B cell (primary cell): ENCODE results near the gene NRL. TPM values are rescaled to one million over a fixed set of nuclear protein-coding genes. Genes with fewer than 3 reads are reported as not detected.

ENCODE experiments used
- ATAC-seq: fragments of 200-7000 bp; cut with Tn5 transposase; one replicate; pipeline ENCODE4 v1.10.0; 2021; ENCODE audit warnings: low read depth, mild to moderate bottlenecking, moderate number of reproducible peaks, moderate library complexity
- CTCF ChIA-PET: fragments of 350-600 bp; sonication (Branson Sonifier 250); formaldehyde crosslinking; loops from one replicate; lab custom pipeline; 2021; ENCODE audit warnings: antibody characterized with exemption, inconsistent platforms; lab: Charles Lee
- POLR2A ChIA-PET: fragments of 350-600 bp; sonication (Branson Sonifier 250); formaldehyde crosslinking; loops from one replicate; lab custom pipeline; 2021; ENCODE audit warnings: antibody characterized with exemption; lab: Charles Lee
- DNase-seq: peaks from one replicate; pipeline ENCODE4 v3.0.0; 2013
- H2AFZ ChIP-seq: 2 replicates; pipeline ENCODE4 v1.6.1; 2012; ENCODE audit warnings: mild to moderate bottlenecking, low read depth, low read length; ENCODE audit not compliant: insufficient read depth, poor library complexity, severe bottlenecking
- H3K27ac ChIP-seq, 2 donors: 1 replicate in 1 of 2; 2 replicates in 1 of 2; pipeline ENCODE4 v1.5.1; 2012 to 2013; ENCODE audit warnings: low read length in 2 of 2, mild to moderate bottlenecking in 2 of 2, moderate library complexity in 1 of 2
- H3K27me3 ChIP-seq, 4 experiments: fragments of 200-600 bp in 1 of 4; sonication (generic) in 1 of 4; replicated peaks in 1 of 4; 1 replicate in 2 of 4; 2 replicates in 2 of 4; pipeline versions ENCODE4 v1.6.1 to v1.7.0; 2013 to 2016; ENCODE audit warnings: low read length in 3 of 4, mild to moderate bottlenecking in 2 of 4, mixed read lengths in 1 of 4, moderate library complexity in 1 of 4; ENCODE audit not compliant: insufficient read depth in 4 of 4, control insufficient read depth in 3 of 4; ENCODE audit errors: control extremely low read depth in 1 of 4
- H3K36me3 ChIP-seq, 2 experiments: replicated peaks in 1 of 2; 1 replicate in 1 of 2; 2 replicates in 1 of 2; pipeline versions ENCODE4 v1.6.1 to v1.7.1; 2013; ENCODE audit warnings: low read length in 1 of 2; ENCODE audit not compliant: insufficient read depth in 2 of 2, control insufficient read depth in 1 of 2; ENCODE audit errors: control extremely low read depth in 1 of 2, extremely low read depth in 1 of 2
- H3K4me1 ChIP-seq, 2 donors: fragments of 200-600 bp in 1 of 2; sonication (generic) in 1 of 2; 1 replicate in 1 of 2; 2 replicates in 1 of 2; pipeline versions ENCODE4 v1.5.1 to v1.6.1; 2013 to 2017; ENCODE audit warnings: low read length in 2 of 2; ENCODE audit not compliant: control insufficient read depth in 2 of 2, insufficient read depth in 2 of 2
- H3K4me2 ChIP-seq: replicated peaks from 2 replicates; pipeline ENCODE3; 2012; ENCODE audit warnings: mild to moderate bottlenecking, low read depth, low read length; ENCODE audit not compliant: poor library complexity, severe bottlenecking
- H3K4me3 ChIP-seq, 5 experiments: fragments of 200-600 bp in 1 of 5; sonication (generic) in 1 of 5; 1 replicate in 3 of 5; 2 replicates in 2 of 5; pipeline versions ENCODE4 v1.5.1 to v1.7.0; 2011 to 2016; ENCODE audit warnings: low read length in 4 of 5, mild to moderate bottlenecking in 4 of 5, low read depth in 2 of 5, control low read depth in 1 of 5, moderate library complexity in 1 of 5; ENCODE audit not compliant: insufficient read depth in 1 of 5; ENCODE audit errors: control extremely low read depth in 1 of 5, extremely low read depth in 1 of 5
- H3K79me2 ChIP-seq: fragments of 200-600 bp; sonication (generic); one replicate; pipeline ENCODE4 v1.6.0; 2016; ENCODE audit warnings: low read length; ENCODE audit not compliant: control insufficient read depth, insufficient read depth
- H3K9ac ChIP-seq: fragments of 200-600 bp; sonication (generic); 2 replicates; pipeline ENCODE4 v1.6.1; 2017; ENCODE audit warnings: mild to moderate bottlenecking, low read length, moderate library complexity
- H3K9me3 ChIP-seq, 3 donors: one replicate each; pipeline versions ENCODE4 v1.6.1 to v1.7.1; 2013; ENCODE audit warnings: low read length in 2 of 3; ENCODE audit not compliant: control insufficient read depth in 2 of 3, insufficient read depth in 1 of 3; ENCODE audit errors: control extremely low read depth in 1 of 3
- H4K20me1 ChIP-seq: 2 replicates; pipeline ENCODE4 v1.6.0; 2012; ENCODE audit warnings: mild to moderate bottlenecking, low read length; ENCODE audit not compliant: insufficient read depth, control insufficient read depth, poor library complexity, severe bottlenecking
- H3K27ac Mint-ChIP-seq: one replicate; pipeline ENCODE4 v1.8.0; 2021; ENCODE audit warnings: mixed read lengths
- H3K27me3 Mint-ChIP-seq: one replicate; pipeline ENCODE4 v1.8.0; 2021; ENCODE audit warnings: mixed read lengths
- H3K4me1 Mint-ChIP-seq: one replicate; pipeline ENCODE4 v1.8.0; 2021; ENCODE audit warnings: mixed read lengths
- H3K4me3 Mint-ChIP-seq: one replicate; pipeline ENCODE4 v1.8.0; 2021; ENCODE audit warnings: mixed read lengths
- H3K9me3 Mint-ChIP-seq: one replicate; pipeline ENCODE4 v1.8.0; 2022; ENCODE audit warnings: mixed read lengths; ENCODE audit not compliant: insufficient read depth
- EZH2 ChIP-seq: IDR thresholded peaks from 2 replicates; pipeline ENCODE4 v1.6.1; 2012; ENCODE audit warnings: borderline replicate concordance, low read depth, mild to moderate bottlenecking, moderate library complexity, low read length; ENCODE audit not compliant: insufficient read depth, poor library complexity, severe bottlenecking
- WGBS: methylation state at CpG from one replicate; pipeline ENCODE4 v1.1.5; 2013; ENCODE audit warnings: missing lambda C conversion rate; ENCODE audit not compliant: insufficient coverage; 5-methylcytosine and 5-hydroxymethylcytosine counted together
- intact Hi-C: fragments of 100-400 bp; cut with micrococcal nuclease; formaldehyde crosslinking; loops from one replicate; pipeline ENCODE4 v1.10.0; 2022
- polyA plus RNA-seq: library from polyadenylated mRNA; depleted of rRNA; stranded (reverse); fragments of >200 nt; gene quantifications from 2 replicates; pipeline ENCODE4 v1.2.3, GENCODE V29; 2012
- total RNA-seq, 2 donors: library from RNA; stranded (reverse); fragments of 120-200 nt in 1 of 2; gene quantifications; 1 replicate in 1 of 2; 2 replicates in 1 of 2; pipeline versions ENCODE4 v1.2.3 to v1.2.4, GENCODE V29; 2013 to 2022
- TF ChIP-seq, protein P1 (sequence below): fragments of 200-600 bp; IDR thresholded peaks from one replicate; pipeline ENCODE4 v1.8.0; 2022; ENCODE audit warnings: antibody characterized with exemption, mild to moderate bottlenecking

Gene NRL
- total and polyA plus RNA-seq, 2 donors (not counting 1 experiment from before 2014, with no cell fraction given): 7.0 to 8.8 TPM

DNA sequence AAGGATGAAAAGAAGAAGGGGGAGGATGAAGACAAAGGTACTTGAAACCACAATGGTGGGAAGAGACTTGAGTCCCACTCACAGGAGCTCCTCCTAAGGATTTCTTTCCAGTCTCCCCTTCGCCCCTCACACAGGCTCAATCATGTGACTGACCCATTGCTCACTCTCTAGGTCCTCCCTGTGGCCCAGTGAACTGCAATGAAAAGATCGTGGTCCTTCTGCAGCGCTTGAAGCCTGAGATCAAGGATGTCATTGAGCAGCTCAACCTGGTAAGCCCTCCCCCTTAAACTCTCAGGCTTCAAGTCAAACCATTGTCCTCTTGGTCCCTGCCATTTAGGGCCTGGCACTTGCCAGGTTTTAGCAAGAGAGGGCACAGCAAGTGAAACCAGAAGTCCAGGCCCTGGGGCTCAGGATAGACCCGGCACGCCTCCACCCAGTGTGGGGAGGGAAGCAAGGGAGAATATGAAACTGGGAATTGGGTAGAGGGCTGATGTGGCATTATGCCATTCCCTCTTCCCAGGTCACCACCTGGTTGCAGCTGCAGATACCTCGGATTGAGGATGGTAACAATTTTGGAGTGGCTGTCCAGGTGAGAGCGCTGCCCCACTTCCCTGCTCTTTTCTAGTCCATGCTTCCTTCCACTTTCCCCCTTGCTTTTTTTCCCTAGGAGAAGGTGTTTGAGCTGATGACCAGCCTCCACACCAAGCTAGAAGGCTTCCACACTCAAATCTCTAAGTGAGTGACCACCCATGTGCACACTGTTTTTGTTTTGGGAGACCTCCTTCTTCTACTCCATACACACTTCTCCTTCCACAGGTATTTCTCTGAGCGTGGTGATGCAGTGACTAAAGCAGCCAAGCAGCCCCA lies 23.0 kb upstream of the NRL start:
- 100% methylated on average over 4 of the region's 8 CpGs for WGBS
- DNase-seq (no peak), ATAC-seq (no peak)
- H3K27ac Mint-ChIP-seq: peak overlapping the region; percentile 56
- peaks cover 28 to 41% of the 10 kb centered on the region in 2 donors for H3K4me1 ChIP-seq
- H3K9me3 Mint-ChIP-seq: no peaks in the 10 kb centered on the region
- ChIA-PET POLR2A (interaction anchor here (0.6 to 3.3 kb wide), 5 partner anchors 9 to 56 kb away, joined by 3 to 49 read pairs (median 4); partner anchors contain the start of genes DCAF11, NRL, PSME2 and RNF31), CTCF (interaction anchor here (0.7 to 4.6 kb wide), 9 partner anchors 9 to 196 kb away, joined by 3 to 43 read pairs (median 7); partner anchors contain the start of genes DCAF11, IRF9, NRL and PSME2)
- no peak overlapping the region for H2AFZ ChIP-seq
- no peaks in the 10 kb centered on the region for H3K9me3 ChIP-seq
- H3K27me3 Mint-ChIP-seq: no peaks in the 10 kb centered on the region
- peaks cover 0 to 27% of the 10 kb centered on the region in 2 experiments for H3K36me3 ChIP-seq
- no peak overlapping the region for H3K9ac ChIP-seq
- intact Hi-C loops: loop anchor here (2.0 kb wide), 1 partner anchor 57 kb away; no protein-coding TSS in a partner anchor
- peak overlapping the region; percentile 92 for H3K4me3 Mint-ChIP-seq
- no peaks in the 10 kb centered on the region for H3K27me3 ChIP-seq
- H3K27ac ChIP-seq: peak overlapping the region in 1 of 2 donors; percentile 97
- TF ChIP-seq, protein P1, sequence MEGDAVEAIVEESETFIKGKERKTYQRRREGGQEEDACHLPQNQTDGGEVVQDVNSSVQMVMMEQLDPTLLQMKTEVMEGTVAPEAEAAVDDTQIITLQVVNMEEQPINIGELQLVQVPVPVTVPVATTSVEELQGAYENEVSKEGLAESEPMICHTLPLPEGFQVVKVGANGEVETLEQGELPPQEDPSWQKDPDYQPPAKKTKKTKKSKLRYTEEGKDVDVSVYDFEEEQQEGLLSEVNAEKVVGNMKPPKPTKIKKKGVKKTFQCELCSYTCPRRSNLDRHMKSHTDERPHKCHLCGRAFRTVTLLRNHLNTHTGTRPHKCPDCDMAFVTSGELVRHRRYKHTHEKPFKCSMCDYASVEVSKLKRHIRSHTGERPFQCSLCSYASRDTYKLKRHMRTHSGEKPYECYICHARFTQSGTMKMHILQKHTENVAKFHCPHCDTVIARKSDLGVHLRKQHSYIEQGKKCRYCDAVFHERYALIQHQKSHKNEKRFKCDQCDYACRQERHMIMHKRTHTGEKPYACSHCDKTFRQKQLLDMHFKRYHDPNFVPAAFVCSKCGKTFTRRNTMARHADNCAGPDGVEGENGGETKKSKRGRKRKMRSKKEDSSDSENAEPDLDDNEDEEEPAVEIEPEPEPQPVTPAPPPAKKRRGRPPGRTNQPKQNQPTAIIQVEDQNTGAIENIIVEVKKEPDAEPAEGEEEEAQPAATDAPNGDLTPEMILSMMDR: no peak
- TF ChIP-seq EZH2: no peak
- no peak overlapping the region for H3K4me3 ChIP-seq
- H3K4me2 ChIP-seq: peak overlapping the region; percentile 90
- H4K20me1 ChIP-seq: peaks cover 16% of the 10 kb centered on the region
- H3K4me1 Mint-ChIP-seq: peaks cover 59% of the 10 kb centered on the region
- peaks cover 55% of the 10 kb centered on the region for H3K79me2 ChIP-seq
